Stomach (tissue), 9 donors: Measurements from ENCODE around the gene CYP2J2. TPM values are rescaled to one million over a fixed set of nuclear protein-coding genes. Genes with fewer than 3 reads are reported as not detected.
A peak's percentile ranks its signal among the peaks of the same experiment; 100 is the strongest.

Experiments
- DNase-seq, 2 donors: peaks; one replicate each; pipeline versions ENCODE4 v3.0.0 to v3.0.0-alpha.2; 2013 to 2019
- H3K27ac ChIP-seq, 5 donors: fragments of 200-600 bp in 4 of 5; sonication (generic) in 4 of 5; one replicate each; pipeline ENCODE4 v1.5.1; 2013 to 2019; ENCODE audit warnings: mild to moderate bottlenecking in 1 of 5, moderate library complexity in 1 of 5
- H3K27me3 ChIP-seq, 3 donors: fragments of 200-600 bp; sonication (generic); one replicate each; pipeline ENCODE4 v1.5.1; 2017 to 2019; ENCODE audit warnings: mixed run types in 1 of 3
- H3K36me3 ChIP-seq, 4 donors: fragments of 200-600 bp; sonication (generic); 1 replicate in 3 of 4; 2 replicates in 1 of 4; pipeline ENCODE4 v1.5.1; 2016 to 2019
- H3K4me1 ChIP-seq, 4 donors: fragments of 200-600 bp; sonication (generic); one replicate each; pipeline ENCODE4 v1.5.1; 2016 to 2019
- H3K4me3 ChIP-seq, 4 donors: fragments of 200-600 bp; sonication (generic) in 3 of 4; one replicate each; pipeline ENCODE4 v1.5.1; 2016 to 2019; ENCODE audit warnings: mild to moderate bottlenecking in 1 of 4
- H3K9me3 ChIP-seq, 4 donors: fragments of 200-600 bp; sonication (generic); one replicate each; pipeline ENCODE4 v1.5.1; 2016 to 2019
- CTCF ChIP-seq, 7 experiments: fragments of 450-650 bp in 4 of 7; fragments of 200-600 bp in 3 of 7; sonication (generic) in 3 of 7; IDR thresholded peaks; one replicate each; pipeline ENCODE4 v1.5.1; 2016 to 2019; ENCODE audit warnings: antibody characterized with exemption in 7 of 7, control low read depth in 2 of 7, mild to moderate bottlenecking in 1 of 7
- EP300 ChIP-seq: sonication (generic); formaldehyde crosslinking; IDR thresholded peaks from one replicate; pipeline ENCODE4 v1.6.1; 2017; ENCODE audit warnings: antibody characterized with exemption
- POLR2A ChIP-seq, 4 donors: fragments of 450-650 bp; IDR thresholded peaks; one replicate each; pipeline ENCODE4 v1.6.1; 2016; ENCODE audit warnings: antibody characterized with exemption in 4 of 4, control low read depth in 2 of 4, mild to moderate bottlenecking in 1 of 4, moderate library complexity in 1 of 4
- POLR2AphosphoS5 ChIP-seq, 3 donors: sonication (generic); formaldehyde crosslinking; IDR thresholded peaks; one replicate each; pipeline ENCODE4 v1.6.1; 2016; ENCODE audit warnings: antibody characterized with exemption in 3 of 3
- WGBS, 5 donors: extraction: QIAGEN DNeasy Blood & Tissue Kit in 3 of 5; methylation state at CpG; one replicate each; pipeline versions ENCODE4 v1.1.5 to v1.1.7; 2013 to 2018; 5-methylcytosine and 5-hydroxymethylcytosine counted together
- intact Hi-C: fragments of 100-400 bp; cut with DNase I; formaldehyde crosslinking; loops from one replicate; pipeline ENCODE4 v1.15.1; 2023; ENCODE audit warnings: low total_unique reads
- polyA plus RNA-seq, 3 donors: library from polyadenylated mRNA; stranded (reverse); fragments of 200-250 nt; gene quantifications; one replicate each; pipeline ENCODE4 v1.2.3, GENCODE V29; 2013
- total RNA-seq, 5 donors: library from RNA; depleted of rRNA; stranded (reverse); fragments of >200 nt; gene quantifications; one replicate each; pipeline versions ENCODE4 v1.1.0 to v1.2.3, GENCODE V29; 2014 to 2016
- donor health status: healthy with polysubstance abuse.
- donor health status: Bipolar disorder and iron deficiency.
- donor health status: healthy.

Gene CYP2J2
- total and polyA plus RNA-seq, 8 donors = 1.0 to 13.6 (median 3.5) TPM; not detected in 1

GRCh38 chr1:59879574-59879973 lies 47.0 kb downstream of the CYP2J2 start:
- no peak overlapping the region for H3K27ac ChIP-seq
- peak; percentile 87 to 92 for DNase-seq
- H3K27me3 ChIP-seq = no peaks in the 10 kb centered on the region
- H3K9me3 ChIP-seq = peaks cover 0 to 13% (median 6%) of the 10 kb centered on the region in 4 donors
- no peaks in the 10 kb centered on the region for H3K4me1 ChIP-seq
- no peaks in the 10 kb centered on the region for H3K36me3 ChIP-seq
- WGBS, 5 donors = 20 to 37% (median 24%) methylated on average over 5 of the region's 5 CpGs
- intact Hi-C loops = loop anchor here (5.0 kb wide), 1 partner anchor 73 kb away; no protein-coding TSS in a partner anchor
- H3K4me3 ChIP-seq = no peak overlapping the region
- peak in 4 of 7 experiments; percentile 45 to 73 (median 52) for TF ChIP-seq CTCF (IDR thresholded peaks at IDR 0.05)
- TF ChIP-seq POLR2A (IDR thresholded peaks at IDR 0.05) = no peak
- TF ChIP-seq POLR2AphosphoS5 (IDR thresholded peaks at IDR 0.05) = peak in 1 of 3 donors; percentile 25

- DNase-seq = no peak
- H3K4me1 ChIP-seq = no peaks in the 10 kb centered on the region
- no peak overlapping the region for H3K4me3 ChIP-seq
- intact Hi-C loops = loop anchor here (5.0 kb wide), 1 partner anchor 74 kb away; no protein-coding TSS in a partner anchor
- H3K36me3 ChIP-seq = peaks cover 0 to under 1% (median 0%) of the 10 kb centered on the region in 4 donors
- 68 to 75% (median 74%) methylated on average over 3 of the region's 3 CpGs for WGBS, 5 donors
- no peak overlapping the region for H3K27ac ChIP-seq
- TF ChIP-seq CTCF (IDR thresholded peaks at IDR 0.05) = no peak
- H3K27me3 ChIP-seq = no peaks in the 10 kb centered on the region
- peaks cover 0 to 13% (median 6%) of the 10 kb centered on the region in 4 donors for H3K9me3 ChIP-seq
Observed at GRCh38 chr1:59878370-59878769, 48.2 kb downstream of the CYP2J2 start.

DNA sequence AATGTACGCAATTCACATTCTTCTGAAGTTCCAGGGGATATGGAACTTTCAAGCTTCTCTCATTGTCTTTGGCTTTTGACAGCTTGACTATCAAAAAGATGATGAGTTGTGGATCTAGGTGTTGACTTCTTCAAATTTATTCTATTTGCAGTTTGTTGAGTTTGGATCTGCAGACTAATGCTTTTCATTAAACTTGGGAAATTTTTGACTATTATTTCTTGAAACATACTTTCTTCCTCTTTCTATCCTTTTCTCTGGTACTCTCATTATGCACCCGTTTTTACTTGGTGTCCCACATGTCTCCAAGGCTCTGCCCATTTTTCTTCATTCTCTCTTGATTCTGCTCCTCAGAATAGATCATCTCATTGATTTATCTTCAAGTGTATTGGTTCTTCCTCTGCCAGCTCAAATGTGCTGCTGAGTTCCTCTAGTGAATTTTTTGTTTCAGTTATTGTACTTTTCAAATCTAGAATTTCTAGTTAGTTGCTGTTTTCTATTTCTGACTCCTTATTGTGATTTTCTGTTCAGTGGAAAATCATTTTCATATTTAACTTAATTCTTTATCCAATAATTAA lies 49.4 kb downstream of the CYP2J2 start:
- TF ChIP-seq POLR2A (IDR thresholded peaks at IDR 0.05) (no peak), EP300 (no peak), POLR2AphosphoS5 (IDR thresholded peaks at IDR 0.05) (no peak), CTCF (IDR thresholded peaks at IDR 0.05) (no peak)
- intact Hi-C loops = loop anchor here (5.0 kb wide), 1 partner anchor 75 kb away; no protein-coding TSS in a partner anchor
- 90 to 98% (median 97%) methylated on average over 2 of the region's 2 CpGs for WGBS, 5 donors

DNA sequence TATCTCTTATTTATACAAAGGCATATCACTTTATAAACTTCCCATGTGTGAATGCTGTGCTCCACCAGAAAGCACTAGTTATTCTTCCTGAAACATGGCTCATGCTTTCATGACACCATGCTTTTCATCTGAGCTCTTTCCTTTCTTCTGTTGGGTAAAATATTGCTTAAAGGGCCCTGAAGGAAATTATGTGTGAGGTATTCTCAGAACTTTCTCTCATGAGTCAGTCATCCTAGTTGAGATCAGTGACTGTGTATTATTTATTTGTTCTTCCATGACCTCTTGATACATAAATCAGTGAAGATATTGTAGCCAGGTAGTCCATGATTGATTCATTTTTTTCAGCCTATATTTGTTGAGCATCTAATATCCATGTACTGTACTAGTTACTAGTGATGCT lies 54.8 kb downstream of the CYP2J2 start:
- H3K36me3 ChIP-seq = peaks cover 0 to 38% (median 2%) of the 10 kb centered on the region in 4 donors
- H3K4me1 ChIP-seq = no peaks in the 10 kb centered on the region
- H3K4me3 ChIP-seq = no peak overlapping the region
- TF ChIP-seq CTCF (IDR thresholded peaks at IDR 0.05) (no peak), EP300 (no peak), POLR2AphosphoS5 (IDR thresholded peaks at IDR 0.05) (no peak), POLR2A (IDR thresholded peaks at IDR 0.05) (no peak)
- H3K9me3 ChIP-seq = peaks cover 0 to 4% (median 2%) of the 10 kb centered on the region in 4 donors
- no peak overlapping the region for H3K27ac ChIP-seq
- DNase-seq = no peak
- H3K27me3 ChIP-seq = no peaks in the 10 kb centered on the region
- intact Hi-C loops = no loop called here

More for the DNA sequence above, 49.4 kb downstream of the CYP2J2 start:
- Histone ChIP-seq H3K27ac (no peak overlapping the region), H3K4me1 (no peaks in the 10 kb centered on the region), H3K9me3 (peaks cover 0 to 13% (median 6%) of the 10 kb centered on the region in 4 donors), H3K27me3 (no peaks in the 10 kb centered on the region), H3K36me3 (peaks cover 0 to 10% (median 0%) of the 10 kb centered on the region in 4 donors), H3K4me3 (no peak overlapping the region)
- DNase-seq = no peak
